SK-N-SH (cell line): ENCODE measurements around the gene MME.

Source experiments
- CTCF ChIP-seq: fragments of 200-600 bp; sonication (generic); IDR thresholded peaks from 2 replicates; pipeline ENCODE4 v1.6.1; 2017; ENCODE audit warnings: antibody characterized with exemption, mild to moderate bottlenecking, moderate library complexity
- FOXM1 ChIP-seq: IDR thresholded peaks from 2 replicates; pipeline ENCODE4 v1.4.0; 2012; ENCODE audit warnings: low read depth, mild to moderate bottlenecking
- GATA2 ChIP-seq: sonication (generic); formaldehyde crosslinking; IDR thresholded peaks from 2 replicates; pipeline ENCODE4 v1.5.0; 2020; ENCODE audit warnings: mild to moderate bottlenecking, missing genetic modification reagents
- NRF1 ChIP-seq: IDR thresholded peaks from 2 replicates; pipeline ENCODE4 v1.6.1; 2012; ENCODE audit warnings: low read depth, mild to moderate bottlenecking, low read length
- RAD21 ChIP-seq: IDR thresholded peaks from 2 replicates; pipeline ENCODE4 v1.6.1; 2012; ENCODE audit warnings: mild to moderate bottlenecking, low read length
- SMC3 ChIP-seq: IDR thresholded peaks from 2 replicates; pipeline ENCODE4 v1.6.1; 2012; ENCODE audit warnings: low read depth, low read length, improper control_type of control experiment

GRCh38 chr3:155053756-155054155, 26.4 kb upstream of the MME start:
- TF ChIP-seq CTCF (no peak), GATA2 (CRISPR knock-in tag) (no peak), SMC3 (no peak), FOXM1 (no peak), NRF1 (no peak), RAD21 (no peak)
